Activated CD8-positive, alpha-beta memory T cell treated with anti-CD3 and anti-CD28 coated beads for 36 hours (primary cell): ENCODE measurements around the gene PPFIA1. TPM values are rescaled to one million over a fixed set of nuclear protein-coding genes. Genes with fewer than 3 reads are reported as not detected.

Experiments used
- CTCF ChIA-PET: fragments of 350-600 bp; sonication (Branson Sonifier 250); formaldehyde crosslinking; loops from one replicate; lab custom pipeline; 2021; ENCODE audit warnings: antibody characterized with exemption; lab: Charles Lee
- POLR2A ChIA-PET: fragments of 350-600 bp; sonication (Branson Sonifier 250); formaldehyde crosslinking; loops from one replicate; lab custom pipeline; 2021; ENCODE audit warnings: antibody characterized with exemption; lab: Charles Lee
- total RNA-seq, 2 experiments: library from RNA; stranded (reverse); gene quantifications; one replicate each; pipeline ENCODE4 v1.2.3, GENCODE V29; 2021

PPFIA1 gene
- total RNA-seq, 2 experiments from 2014 or later: 41.8 to 44.7 TPM

GRCh38 chr11:70433526-70433925 lies 163.0 kb downstream of the PPFIA1 start:
- ChIA-PET POLR2A (no interaction called here), CTCF (no interaction called here)

Other genes with a start within 250 kb of the PPFIA1 start
- not detected for gene ANO1, start 192.4 kb upstream of the PPFIA1 start, total RNA-seq
- gene FADD, start 67.4 kb upstream of the PPFIA1 start, total RNA-seq: 10 to 100 TPM; 37.7 to 38.8 TPM
- gene CTTN, start 127.8 kb downstream of the PPFIA1 start, total RNA-seq: 10 to 100 TPM; 22.9 to 25.1 TPM